ENCODE data around the gene PTPRM.

Gene PTPRM

DNA sequence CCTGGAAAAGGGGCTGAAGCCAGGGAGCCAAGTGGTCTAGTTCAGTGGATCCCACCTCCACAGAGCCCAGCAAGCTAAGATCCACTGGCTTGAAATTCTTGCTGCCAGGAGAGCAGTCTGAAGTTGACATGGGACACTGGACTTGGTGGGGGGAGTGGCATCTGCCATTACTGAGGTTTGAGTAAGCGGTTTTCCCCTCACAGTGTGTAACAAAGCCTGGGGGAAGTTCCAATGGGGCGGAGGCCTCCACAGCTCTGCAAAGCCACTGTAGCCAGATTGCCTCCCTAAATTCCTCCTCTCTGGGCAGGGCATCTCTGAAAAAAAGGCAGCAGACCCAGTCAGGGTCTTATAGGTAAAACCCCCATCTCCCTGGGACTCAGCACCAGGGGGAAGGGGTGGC, 144.4 kb downstream of the PTPRM start:
- Histone ChIP-seq H3K9me3 (ENCODE audit: control insufficient read depth, insufficient read depth, low read depth, low read length) (no peaks in the 10 kb centered on the region), H3K27ac (ENCODE audit: extremely low read depth, low read depth, low read length) (no peak overlapping the region), H3K36me3 (ENCODE audit: control insufficient read depth in 2 of 2, insufficient read depth in 1 of 2, low read length in 2 of 2) (no peaks in the 10 kb centered on the region), H3K4me1 (ENCODE audit: control insufficient read depth, insufficient read depth, low read length) (no peaks in the 10 kb centered on the region), H3K4me3 (ENCODE audit: low read depth, low read length) (no peak overlapping the region)
- TF ChIP-seq YY1 (tag by site-specific recombination; IDR thresholded peaks at IDR 0.05) (no peak), ZNF791 (tag by site-specific recombination; IDR thresholded peaks at IDR 0.05) (no peak), ZNF555 (tag by site-specific recombination; conservative IDR thresholded peaks at IDR 0.05) (no peak), ZNF843 (tag by site-specific recombination; IDR thresholded peaks at IDR 0.05) (no peak), ZNF776 (tag by site-specific recombination; IDR thresholded peaks at IDR 0.05; ENCODE audit: borderline replicate concordance) (no peak), ZNF211 (tag by site-specific recombination; IDR thresholded peaks at IDR 0.05; ENCODE audit: low read depth) (no peak)
- ChIA-PET POLR2A (no interaction called here), CTCF (interaction anchor here (0.5 to 1.1 kb wide), 2 partner anchors 8 to 39 kb away, joined by 3 read pairs; no protein-coding TSS in a partner anchor)

DNA sequence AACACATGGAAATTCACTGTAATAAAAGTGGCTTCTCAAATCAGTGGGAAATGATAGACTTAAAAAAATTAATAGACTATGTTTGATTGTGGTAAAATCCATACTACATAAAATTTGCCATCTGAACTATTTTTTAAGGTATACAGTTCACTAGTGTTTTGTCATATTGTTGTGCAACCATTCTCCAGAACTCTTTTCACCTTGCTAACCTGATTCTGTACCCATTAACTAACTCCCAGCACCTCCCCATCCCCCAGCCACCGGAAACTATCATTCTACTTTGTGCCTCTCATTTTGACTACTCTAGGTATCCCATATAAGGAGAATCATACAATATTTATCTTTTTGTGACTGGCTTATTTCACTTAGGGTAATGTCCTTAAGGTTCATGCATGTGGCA, 153.3 kb downstream of the PTPRM start:
- no peak for TF ChIP-seq ZNF416 (tag by site-specific recombination; IDR thresholded peaks at IDR 0.05)
- ChIA-PET CTCF (interaction anchor here (0.6 to 0.9 kb wide), 2 partner anchors 10 to 72 kb away, joined by 3 to 6 read pairs; no protein-coding TSS in a partner anchor), POLR2A (no interaction called here)
- H3K9me3 ChIP-seq (ENCODE audit: control insufficient read depth, insufficient read depth, low read depth, low read length), result no peaks in the 10 kb centered on the region
- no peak overlapping the region for H3K27ac ChIP-seq (ENCODE audit: extremely low read depth, low read depth, low read length)
- no peaks in the 10 kb centered on the region for H3K36me3 ChIP-seq (ENCODE audit: control insufficient read depth in 2 of 2, insufficient read depth in 1 of 2, low read length in 2 of 2)
- no peak overlapping the region for H3K4me3 ChIP-seq (ENCODE audit: low read depth, low read length)
- no peaks in the 10 kb centered on the region for H3K4me1 ChIP-seq (ENCODE audit: control insufficient read depth, insufficient read depth, low read length)

DNA sequence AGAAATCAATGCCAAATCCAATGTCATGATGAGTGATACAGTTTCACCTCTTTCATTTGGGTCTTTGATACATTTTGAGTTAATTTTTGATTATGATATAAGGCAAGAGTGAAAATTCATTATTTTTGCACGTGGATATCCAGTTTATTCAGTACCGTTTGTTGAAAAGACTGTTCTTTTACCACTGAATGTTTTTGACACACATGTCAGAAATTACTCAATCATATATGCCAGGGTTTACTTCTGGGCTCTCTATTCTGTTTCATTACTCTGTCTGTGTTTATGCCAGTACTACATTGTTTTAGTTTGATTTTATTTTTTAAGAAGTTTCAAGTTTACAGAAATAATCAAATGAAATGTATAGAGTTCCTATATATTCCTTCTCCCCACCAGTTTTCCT, 154.4 kb downstream of the PTPRM start:
- H3K27ac ChIP-seq (ENCODE audit: extremely low read depth, low read depth, low read length), result no peak overlapping the region
- no peaks in the 10 kb centered on the region for H3K9me3 ChIP-seq (ENCODE audit: control insufficient read depth, insufficient read depth, low read depth, low read length)
- H3K4me1 ChIP-seq (ENCODE audit: control insufficient read depth, insufficient read depth, low read length), result no peaks in the 10 kb centered on the region
- no peaks in the 10 kb centered on the region for H3K36me3 ChIP-seq (ENCODE audit: control insufficient read depth in 2 of 2, insufficient read depth in 1 of 2, low read length in 2 of 2)
- H3K4me3 ChIP-seq (ENCODE audit: low read depth, low read length), result no peak overlapping the region
- ChIA-PET POLR2A (no interaction called here), CTCF (no interaction called here)
- TF ChIP-seq, protein P1, sequence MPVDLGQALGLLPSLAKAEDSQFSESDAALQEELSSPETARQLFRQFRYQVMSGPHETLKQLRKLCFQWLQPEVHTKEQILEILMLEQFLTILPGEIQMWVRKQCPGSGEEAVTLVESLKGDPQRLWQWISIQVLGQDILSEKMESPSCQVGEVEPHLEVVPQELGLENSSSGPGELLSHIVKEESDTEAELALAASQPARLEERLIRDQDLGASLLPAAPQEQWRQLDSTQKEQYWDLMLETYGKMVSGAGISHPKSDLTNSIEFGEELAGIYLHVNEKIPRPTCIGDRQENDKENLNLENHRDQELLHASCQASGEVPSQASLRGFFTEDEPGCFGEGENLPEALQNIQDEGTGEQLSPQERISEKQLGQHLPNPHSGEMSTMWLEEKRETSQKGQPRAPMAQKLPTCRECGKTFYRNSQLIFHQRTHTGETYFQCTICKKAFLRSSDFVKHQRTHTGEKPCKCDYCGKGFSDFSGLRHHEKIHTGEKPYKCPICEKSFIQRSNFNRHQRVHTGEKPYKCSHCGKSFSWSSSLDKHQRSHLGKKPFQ (tag by site-specific recombination; IDR thresholded peaks at IDR 0.05), result no peak
- TF ChIP-seq, protein P2, sequence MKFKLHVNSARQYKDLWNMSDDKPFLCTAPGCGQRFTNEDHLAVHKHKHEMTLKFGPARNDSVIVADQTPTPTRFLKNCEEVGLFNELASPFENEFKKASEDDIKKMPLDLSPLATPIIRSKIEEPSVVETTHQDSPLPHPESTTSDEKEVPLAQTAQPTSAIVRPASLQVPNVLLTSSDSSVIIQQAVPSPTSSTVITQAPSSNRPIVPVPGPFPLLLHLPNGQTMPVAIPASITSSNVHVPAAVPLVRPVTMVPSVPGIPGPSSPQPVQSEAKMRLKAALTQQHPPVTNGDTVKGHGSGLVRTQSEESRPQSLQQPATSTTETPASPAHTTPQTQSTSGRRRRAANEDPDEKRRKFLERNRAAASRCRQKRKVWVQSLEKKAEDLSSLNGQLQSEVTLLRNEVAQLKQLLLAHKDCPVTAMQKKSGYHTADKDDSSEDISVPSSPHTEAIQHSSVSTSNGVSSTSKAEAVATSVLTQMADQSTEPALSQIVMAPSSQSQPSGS (tag by site-specific recombination; IDR thresholded peaks at IDR 0.05; ENCODE audit: low read depth), result no peak
- TF ChIP-seq ZNF768 (tag by site-specific recombination; IDR thresholded peaks at IDR 0.05) (no peak), ZNF391 (tag by site-specific recombination; IDR thresholded peaks at IDR 0.05; ENCODE audit: borderline replicate concordance, low read depth) (no peak), BCL11B (tag by site-specific recombination; IDR thresholded peaks at IDR 0.05; ENCODE audit: low read depth) (no peak)

DNA sequence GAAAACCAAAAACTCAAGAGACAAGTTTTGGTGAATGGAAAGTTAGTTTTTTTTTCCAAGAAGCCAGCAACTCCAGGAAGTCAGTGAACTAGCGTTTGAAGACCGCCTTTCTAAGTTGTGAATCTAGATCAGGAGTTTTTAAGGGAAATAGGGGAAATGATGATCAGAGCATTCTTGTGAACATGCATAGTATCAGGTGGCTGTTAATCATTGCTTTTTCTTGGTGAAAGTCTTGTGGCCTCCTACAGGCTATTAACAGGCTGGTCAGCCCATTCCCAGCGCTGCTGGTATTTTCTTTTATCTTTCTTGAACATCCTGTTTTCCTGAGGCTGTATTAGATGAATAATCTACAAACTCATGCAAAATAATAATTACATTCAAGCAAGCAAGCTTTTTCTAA, 155.8 kb downstream of the PTPRM start:
- TF ChIP-seq RBAK (tag by site-specific recombination; IDR thresholded peaks at IDR 0.05), result no peak
- TF ChIP-seq, protein P3, sequence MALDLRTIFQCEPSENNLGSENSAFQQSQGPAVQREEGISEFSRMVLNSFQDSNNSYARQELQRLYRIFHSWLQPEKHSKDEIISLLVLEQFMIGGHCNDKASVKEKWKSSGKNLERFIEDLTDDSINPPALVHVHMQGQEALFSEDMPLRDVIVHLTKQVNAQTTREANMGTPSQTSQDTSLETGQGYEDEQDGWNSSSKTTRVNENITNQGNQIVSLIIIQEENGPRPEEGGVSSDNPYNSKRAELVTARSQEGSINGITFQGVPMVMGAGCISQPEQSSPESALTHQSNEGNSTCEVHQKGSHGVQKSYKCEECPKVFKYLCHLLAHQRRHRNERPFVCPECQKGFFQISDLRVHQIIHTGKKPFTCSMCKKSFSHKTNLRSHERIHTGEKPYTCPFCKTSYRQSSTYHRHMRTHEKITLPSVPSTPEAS (tag by site-specific recombination; IDR thresholded peaks at IDR 0.05), result no peak
- TF ChIP-seq ZNF664 (tag by site-specific recombination; IDR thresholded peaks at IDR 0.05), result no peak
- TF ChIP-seq ZNF600 (tag by site-specific recombination; IDR thresholded peaks at IDR 0.05), result no peak
- no peak for TF ChIP-seq ZNF624 (tag by site-specific recombination; IDR thresholded peaks at IDR 0.05)
- TF ChIP-seq YY1 (tag by site-specific recombination; IDR thresholded peaks at IDR 0.05), result no peak
- TF ChIP-seq ZNF391 (tag by site-specific recombination; IDR thresholded peaks at IDR 0.05; ENCODE audit: borderline replicate concordance, low read depth), result no peak
- peaks cover 7% of the 10 kb centered on the region; the same call in 1 of the 2 replicates for H3K4me1 ChIP-seq (ENCODE audit: control insufficient read depth, insufficient read depth, low read length)
- ChIA-PET CTCF (interaction anchor here (0.6 to 0.7 kb wide), 2 partner anchors 8 to 471 kb away, joined by 3 to 4 read pairs; no protein-coding TSS in a partner anchor), POLR2A (no interaction called here)
- no peaks in the 10 kb centered on the region for H3K9me3 ChIP-seq (ENCODE audit: control insufficient read depth, insufficient read depth, low read depth, low read length)
- no peaks in the 10 kb centered on the region for H3K36me3 ChIP-seq (ENCODE audit: control insufficient read depth in 2 of 2, insufficient read depth in 1 of 2, low read length in 2 of 2)
- no peak overlapping the region for H3K27ac ChIP-seq (ENCODE audit: extremely low read depth, low read depth, low read length)
- H3K4me3 ChIP-seq (ENCODE audit: low read depth, low read length), result no peak overlapping the region

Measured in HEK293 (cell line).